Mesenchymal stem cell (in vitro differentiated cells and primary cell): ENCODE measurements around the gene STX4. TPM values are rescaled to one million over a fixed set of nuclear protein-coding genes. Genes with fewer than 3 reads are reported as not detected.

Experiments used
- DNase-seq: peaks from one replicate; pipeline ENCODE4 v3.0.0-alpha.2; 2013
- H2AFZ ChIP-seq: one replicate; pipeline ENCODE4 v1.6.1; 2013; ENCODE audit warnings: low read depth, mild to moderate bottlenecking, control low read depth, inconsistent platforms, low read length, moderate library complexity
- H2AK5ac ChIP-seq: 2 replicates; pipeline ENCODE4 v1.6.1; 2013; ENCODE audit warnings: low read length, moderate library complexity, mild to moderate bottlenecking, inconsistent platforms; ENCODE audit not compliant: severe bottlenecking
- H2BK120ac ChIP-seq: one replicate; pipeline ENCODE4 v1.6.1; 2013; ENCODE audit warnings: low read depth, mild to moderate bottlenecking, inconsistent platforms, low read length, moderate library complexity
- H2BK12ac ChIP-seq, 2 experiments: one replicate each; pipeline ENCODE4 v1.6.1; 2013; ENCODE audit warnings: inconsistent platforms in 2 of 2, low read length in 2 of 2, mild to moderate bottlenecking in 2 of 2, moderate library complexity in 2 of 2, control low read depth in 1 of 2
- H2BK15ac ChIP-seq: one replicate; pipeline ENCODE4 v1.6.1; 2013; ENCODE audit warnings: mild to moderate bottlenecking, low read depth, inconsistent platforms; ENCODE audit not compliant: poor library complexity, severe bottlenecking
- H2BK5ac ChIP-seq: 2 replicates; pipeline ENCODE4 v1.6.1; 2013; ENCODE audit warnings: low read depth, mild to moderate bottlenecking, low read length, control low read depth, inconsistent platforms; ENCODE audit not compliant: poor library complexity, severe bottlenecking
- H3K14ac ChIP-seq, 2 experiments: one replicate each; pipeline ENCODE4 v1.6.1; 2013; ENCODE audit warnings: inconsistent platforms in 2 of 2, low read length in 2 of 2, control low read depth in 1 of 2, mild to moderate bottlenecking in 1 of 2, moderate library complexity in 1 of 2
- H3K18ac ChIP-seq, 2 experiments: one replicate each; pipeline ENCODE4 v1.6.1; 2013; ENCODE audit warnings: inconsistent platforms in 2 of 2, low read length in 2 of 2, control low read depth in 1 of 2, low read depth in 1 of 2, mild to moderate bottlenecking in 1 of 2
- H3K23ac ChIP-seq, 2 experiments: one replicate each; pipeline ENCODE4 v1.6.1; 2013; ENCODE audit warnings: inconsistent platforms in 2 of 2, low read length in 2 of 2, mild to moderate bottlenecking in 2 of 2, moderate library complexity in 2 of 2, control low read depth in 1 of 2
- H3K27ac ChIP-seq: 2 replicates; pipeline ENCODE4 v1.5.1; 2013; ENCODE audit warnings: mild to moderate bottlenecking, moderate library complexity, low read length, control low read depth, inconsistent platforms; ENCODE audit not compliant: poor library complexity, severe bottlenecking
- H3K27me3 ChIP-seq, 2 experiments: 2 replicates each; pipeline versions ENCODE4 v1.6.1 to v1.7.0; 2013; ENCODE audit warnings: low read length in 2 of 2, mild to moderate bottlenecking in 2 of 2, moderate library complexity in 2 of 2, control low read depth in 1 of 2, inconsistent platforms in 1 of 2; ENCODE audit not compliant: control insufficient read depth in 1 of 2, insufficient read depth in 1 of 2
- H3K36me3 ChIP-seq, 2 experiments: 2 replicates each; pipeline versions ENCODE4 v1.6.1 to v1.7.0; 2013; ENCODE audit warnings: low read length in 2 of 2, control low read depth in 1 of 2, inconsistent platforms in 1 of 2, low read depth in 1 of 2, mild to moderate bottlenecking in 1 of 2; ENCODE audit not compliant: insufficient read depth in 2 of 2, control insufficient read depth in 1 of 2
- H3K4ac ChIP-seq, 2 experiments: one replicate each; pipeline ENCODE4 v1.6.1; 2013; ENCODE audit warnings: inconsistent platforms in 2 of 2, low read length in 2 of 2, mild to moderate bottlenecking in 2 of 2, moderate library complexity in 2 of 2, control low read depth in 1 of 2, low read depth in 1 of 2
- H3K4me1 ChIP-seq: 2 replicates; pipeline ENCODE4 v1.6.1; 2013; ENCODE audit warnings: low read depth, low read length, control low read depth; ENCODE audit not compliant: control insufficient read depth, insufficient read depth
- H3K4me2 ChIP-seq: 2 replicates; pipeline ENCODE4 v1.6.1; 2013; ENCODE audit warnings: low read length, mild to moderate bottlenecking, inconsistent platforms; ENCODE audit not compliant: poor library complexity, severe bottlenecking
- H3K4me3 ChIP-seq, 2 experiments: 2 replicates each; pipeline versions ENCODE4 v1.5.1 to v1.7.0; 2013; ENCODE audit warnings: low read length in 2 of 2, mild to moderate bottlenecking in 2 of 2, control low read depth in 1 of 2, low read depth in 1 of 2; ENCODE audit not compliant: insufficient read depth in 1 of 2
- H3K79me1 ChIP-seq: replicated peaks from 2 replicates; pipeline ENCODE4 v1.6.1; 2013; ENCODE audit warnings: mild to moderate bottlenecking, control low read depth, low read length, inconsistent platforms; ENCODE audit not compliant: poor library complexity, severe bottlenecking
- H3K9ac ChIP-seq: 2 replicates; pipeline ENCODE4 v1.7.0; 2013; ENCODE audit warnings: mild to moderate bottlenecking, low read length, moderate library complexity
- H3K9me3 ChIP-seq: 2 replicates; pipeline ENCODE4 v1.7.0; 2013; ENCODE audit warnings: mild to moderate bottlenecking, low read length; ENCODE audit not compliant: control insufficient read depth
- H4K8ac ChIP-seq: one replicate; pipeline ENCODE4 v1.6.1; 2013; ENCODE audit warnings: inconsistent platforms, mild to moderate bottlenecking, low read length, moderate library complexity
- H4K91ac ChIP-seq: one replicate; pipeline ENCODE4 v1.6.1; 2013; ENCODE audit warnings: mild to moderate bottlenecking, low read length, inconsistent platforms
- WGBS: methylation state at CpG from one replicate; pipeline ENCODE4 v1.1.7; 2013; ENCODE audit warnings: mixed read lengths; 5-methylcytosine and 5-hydroxymethylcytosine counted together
- polyA plus RNA-seq, 2 experiments: library from polyadenylated mRNA; stranded (reverse); fragments of 200-250 nt; gene quantifications; one replicate each; pipeline ENCODE4 v1.2.3, GENCODE V29; 2013

STX4 gene, protein sequence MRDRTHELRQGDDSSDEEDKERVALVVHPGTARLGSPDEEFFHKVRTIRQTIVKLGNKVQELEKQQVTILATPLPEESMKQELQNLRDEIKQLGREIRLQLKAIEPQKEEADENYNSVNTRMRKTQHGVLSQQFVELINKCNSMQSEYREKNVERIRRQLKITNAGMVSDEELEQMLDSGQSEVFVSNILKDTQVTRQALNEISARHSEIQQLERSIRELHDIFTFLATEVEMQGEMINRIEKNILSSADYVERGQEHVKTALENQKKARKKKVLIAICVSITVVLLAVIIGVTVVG
- 80.0 TPM for polyA plus RNA-seq (2013, experiment 1 of 2)
- polyA plus RNA-seq (2013, experiment 2 of 2): 81.0 TPM

DNA sequence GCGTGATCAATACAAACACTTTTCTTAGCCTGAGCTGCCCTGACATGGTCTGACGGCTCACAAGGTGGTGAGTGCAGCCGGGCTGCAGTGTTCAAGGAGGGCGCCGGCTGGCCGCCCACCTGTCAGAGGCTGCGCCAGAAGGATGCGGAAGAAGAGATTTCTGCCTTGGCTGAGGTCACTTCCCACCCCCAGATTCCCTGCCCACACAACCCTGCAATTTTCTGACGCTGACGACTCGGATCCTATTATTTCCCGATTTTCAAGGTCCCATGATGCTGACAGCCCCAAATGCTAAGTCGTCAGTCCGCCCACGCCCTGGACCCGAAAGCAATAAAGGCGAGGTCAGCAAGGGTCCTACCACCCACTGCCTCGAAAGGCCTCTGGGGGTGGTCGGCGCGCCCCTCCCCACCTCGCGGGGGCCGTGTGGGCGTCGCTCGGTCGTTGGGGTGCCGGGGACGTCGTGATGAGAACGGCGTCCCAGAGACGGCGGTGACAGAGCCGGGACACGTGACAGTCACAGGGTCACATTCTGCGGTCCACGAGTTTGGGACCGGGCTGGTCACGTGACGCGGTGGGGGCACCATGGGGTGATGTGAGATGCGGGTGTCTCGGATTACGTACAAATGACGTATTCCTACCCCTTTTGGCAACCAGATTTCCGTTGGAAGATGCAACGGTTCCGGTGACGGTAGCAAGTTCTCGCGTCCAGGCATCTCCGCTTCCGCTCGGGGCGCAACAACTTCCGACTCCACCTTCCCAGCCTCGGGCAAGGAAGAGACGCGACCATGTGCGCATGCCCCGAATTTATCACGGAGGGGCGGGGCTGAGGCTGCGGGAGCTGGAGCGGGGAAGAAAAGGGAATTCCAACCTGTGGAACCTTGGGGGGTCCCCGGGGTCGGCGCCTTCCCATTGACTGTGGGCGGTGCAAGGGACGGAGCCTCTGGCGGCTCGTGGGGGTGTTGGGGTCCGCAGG lies at the start of gene STX4:
TSS of gene STX4 (plus strand) at position 823 of the 973 bp plus-strand sequence. CDS start 248 bp downstream, outside the sequence.
- Histone ChIP-seq H3K27me3 (no peaks in the 10 kb centered on the region), H2BK12ac (peak within 1 kb of the TSS in 1 of 2 experiments; percentile 21), H3K14ac (peak within 1 kb of the TSS in 1 of 2 experiments; percentile 92), H2AK5ac (no peak within 1 kb of the TSS), H3K4me2 (peak within 1 kb of the TSS; percentile 94), H4K91ac (peak within 1 kb of the TSS; percentile 97), H2BK15ac (peak within 1 kb of the TSS; percentile 92), H3K27ac (peak within 1 kb of the TSS; percentile 70), H3K9me3 (no peaks in the 10 kb centered on the region), H3K4ac (peak within 1 kb of the TSS; percentile 96 to 99), H3K4me1 (peaks cover 5% of the 10 kb centered on the region), H3K9ac (peak within 1 kb of the TSS; percentile 97), H2AFZ (peak within 1 kb of the TSS; percentile 84), H3K36me3 (peaks cover 14 to 30% of the 10 kb centered on the region in 2 experiments), H3K4me3 (peak within 1 kb of the TSS; percentile 88 to 99), H2BK5ac (peak within 1 kb of the TSS; percentile 74), H2BK120ac (peak within 1 kb of the TSS; percentile 56), H3K18ac (peak within 1 kb of the TSS; percentile 96 to 97), H4K8ac (peak within 1 kb of the TSS; percentile 97), H3K23ac (peak within 1 kb of the TSS; percentile 60 to 91), H3K79me1 (peaks cover 20% of the 10 kb centered on the region)
- 2% methylated on average over 75 of the region's 75 CpGs for WGBS
- DNase-seq: peak; percentile 97

DNA sequence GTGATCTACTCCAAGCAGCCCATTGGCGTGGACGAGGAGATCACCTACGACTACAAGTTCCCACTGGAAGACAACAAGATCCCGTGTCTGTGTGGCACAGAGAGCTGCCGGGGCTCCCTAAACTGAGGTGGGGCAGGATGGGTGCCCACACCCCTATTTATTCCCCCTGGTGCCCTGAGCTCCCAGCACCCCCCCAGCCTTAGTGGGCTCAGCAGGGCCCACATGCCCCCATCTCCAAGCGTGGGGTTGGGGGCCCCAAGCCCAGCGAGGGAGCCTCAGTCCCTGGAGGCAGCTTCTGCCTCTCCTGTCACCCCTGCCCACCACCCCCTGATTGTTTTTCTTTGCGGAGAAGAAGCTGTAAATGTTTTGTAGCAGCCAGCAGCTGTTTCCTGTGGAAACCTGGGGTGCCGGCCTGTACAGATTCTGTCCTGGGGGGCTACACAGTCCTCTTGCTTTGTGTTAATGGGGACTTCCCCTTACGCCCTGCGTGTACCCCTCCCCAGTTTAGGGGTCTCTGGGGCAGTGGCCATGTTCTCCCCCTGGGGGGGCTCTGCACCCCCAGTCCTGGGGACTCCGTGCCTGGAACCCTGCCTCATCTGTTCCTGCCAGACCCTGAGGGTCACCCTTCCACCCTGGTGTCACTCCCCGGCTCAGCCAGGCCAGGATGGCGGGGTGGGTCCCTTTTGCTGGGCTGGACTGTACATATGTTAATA lies 49.3 kb upstream of the STX4 start:
- Histone ChIP-seq H4K8ac (no peak overlapping the region), H4K91ac (no peak overlapping the region), H2AFZ (no peak overlapping the region), H2BK120ac (no peak overlapping the region), H3K9me3 (no peaks in the 10 kb centered on the region), H3K14ac (no peak overlapping the region), H2AK5ac (no peak overlapping the region), H3K4me1 (peaks cover 22% of the 10 kb centered on the region), H3K23ac (no peak overlapping the region), H3K4me3 (no peak overlapping the region), H3K9ac (peak overlapping the region; percentile 93), H3K36me3 (peaks cover 67 to 82% of the 10 kb centered on the region in 2 experiments), H3K18ac (no peak overlapping the region), H3K27ac (no peak overlapping the region), H3K79me1 (peaks cover 9% of the 10 kb centered on the region), H3K27me3 (no peaks in the 10 kb centered on the region), H2BK15ac (no peak overlapping the region), H3K4me2 (no peak overlapping the region), H3K4ac (no peak overlapping the region), H2BK5ac (no peak overlapping the region), H2BK12ac (no peak overlapping the region)
- DNase-seq: no peak
- 89% methylated on average over 14 of the region's 14 CpGs for WGBS

DNA sequence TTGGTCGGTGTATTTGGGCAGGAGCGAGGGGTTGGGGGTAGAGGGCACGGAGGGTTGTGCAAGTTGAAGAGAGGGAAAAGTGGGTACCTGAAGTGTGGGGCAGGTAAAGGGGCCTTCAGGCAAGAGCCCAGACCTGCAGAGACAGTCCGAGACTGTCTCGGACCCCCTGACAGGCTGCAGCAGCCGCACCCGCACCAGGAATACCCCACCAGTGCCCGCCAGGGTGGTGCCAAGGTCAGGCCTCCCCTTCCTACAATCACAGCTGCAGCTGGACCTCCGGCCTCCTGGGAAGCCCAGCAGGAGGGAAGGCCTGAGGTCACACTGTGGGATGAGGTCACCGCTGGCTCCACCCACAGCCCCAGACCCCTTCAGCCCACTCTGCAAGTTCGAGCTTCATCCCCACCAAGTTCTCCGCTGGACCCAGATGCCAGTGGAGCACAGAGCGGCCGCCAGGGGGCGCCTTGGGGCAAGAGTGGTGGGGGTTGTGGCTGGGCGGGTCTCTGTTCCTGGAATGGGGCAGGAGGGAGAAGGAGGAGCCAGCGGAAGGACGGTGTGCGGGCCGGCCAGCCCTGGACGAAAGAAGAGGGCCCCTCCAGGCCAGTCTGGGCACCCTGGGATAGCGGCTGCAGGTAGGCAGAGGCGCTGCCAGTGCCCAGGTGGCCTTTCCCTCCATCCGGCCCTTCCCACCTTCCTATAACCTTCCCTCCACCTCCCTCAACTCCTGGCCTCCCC lies 48.5 kb upstream of the STX4 start, which contains the start of gene HSD3B7:
TSS of gene HSD3B7 (plus strand) at position 539 of the 732 bp plus-strand sequence. CDS start 452 bp downstream, outside the sequence.
- DNase-seq: peak; percentile 79
- Histone ChIP-seq H2AK5ac (peak within 1 kb of the TSS; percentile 17), H2AFZ (no peak within 1 kb of the TSS), H3K4me3 (peak within 1 kb of the TSS; percentile 43 to 92), H3K9ac (peak within 1 kb of the TSS; percentile 93), H3K27me3 (no peaks in the 10 kb centered on the region), H3K27ac (no peak within 1 kb of the TSS), H3K18ac (peak within 1 kb of the TSS; percentile 61 to 76), H2BK120ac (peak within 1 kb of the TSS; percentile 39), H3K79me1 (peaks cover 3% of the 10 kb centered on the region), H2BK15ac (peak within 1 kb of the TSS; percentile 90), H3K14ac (peak within 1 kb of the TSS in 1 of 2 experiments; percentile 31), H3K36me3 (peaks cover 63 to 78% of the 10 kb centered on the region in 2 experiments), H4K8ac (peak within 1 kb of the TSS; percentile 91), H3K9me3 (no peaks in the 10 kb centered on the region), H4K91ac (peak within 1 kb of the TSS; percentile 65), H3K4me1 (peaks cover 22% of the 10 kb centered on the region), H3K4me2 (peak within 1 kb of the TSS; percentile 75), H3K23ac (no peak within 1 kb of the TSS), H2BK5ac (no peak within 1 kb of the TSS), H3K4ac (peak within 1 kb of the TSS; percentile 43 to 49), H2BK12ac (peak within 1 kb of the TSS; percentile 1 to 45)
- WGBS: 40% methylated on average over 21 of the region's 24 CpGs
